DND-41 (cell line): Measurements from ENCODE around the gene NUDT3.

Experiments
- ATAC-seq: fragments of 200-7000 bp; cut with Tn5 transposase; 3 replicates; pipeline ENCODE4 v1.9.1; 2021; ENCODE audit warnings: low read depth; ENCODE audit not compliant: insufficient read depth
- DNase-seq: peaks from one replicate; pipeline ENCODE4 v3.0.0-alpha.2; 2020
- H2AFZ ChIP-seq: 2 replicates; pipeline ENCODE4 v1.6.0; 2012; ENCODE audit warnings: low read depth, low read length
- H3K27ac ChIP-seq: 2 replicates; pipeline ENCODE4 v1.5.1; 2012; ENCODE audit warnings: low read length, inconsistent platforms
- H3K27me3 ChIP-seq: fragments of 200-600 bp; sonication (generic); 2 replicates; pipeline ENCODE4 v1.6.0; 2012; ENCODE audit warnings: low read length, mild to moderate bottlenecking, inconsistent platforms; ENCODE audit not compliant: insufficient read depth, poor library complexity
- H3K36me3 ChIP-seq: 2 replicates; pipeline ENCODE4 v1.5.1; 2012; ENCODE audit warnings: low read length, inconsistent platforms; ENCODE audit not compliant: insufficient read depth
- H3K4me1 ChIP-seq: 2 replicates; pipeline ENCODE4 v1.5.1; 2012; ENCODE audit warnings: mild to moderate bottlenecking, low read length; ENCODE audit not compliant: insufficient read depth
- H3K4me2 ChIP-seq: 2 replicates; pipeline ENCODE4 v1.6.0; 2012; ENCODE audit warnings: mild to moderate bottlenecking, moderate library complexity, low read length, inconsistent platforms; ENCODE audit not compliant: insufficient read depth
- H3K4me3 ChIP-seq, 2 experiments: fragments of 200-600 bp in 1 of 2; shearing (Covaris generic) in 1 of 2; 2 replicates each; pipeline ENCODE4 v1.5.1; 2012 to 2016; ENCODE audit warnings: inconsistent platforms in 2 of 2, low read length in 2 of 2, mild to moderate bottlenecking in 2 of 2, low read depth in 1 of 2, moderate library complexity in 1 of 2
- H3K79me2 ChIP-seq: 2 replicates; pipeline ENCODE4 v1.6.0; 2012; ENCODE audit warnings: low read length, inconsistent platforms; ENCODE audit not compliant: insufficient read depth
- H3K9ac ChIP-seq: 2 replicates; pipeline ENCODE4 v1.6.0; 2012; ENCODE audit warnings: low read depth, mild to moderate bottlenecking, inconsistent platforms, low read length, moderate library complexity
- H3K9me3 ChIP-seq: 2 replicates; pipeline ENCODE4 v1.5.1; 2012; ENCODE audit warnings: low read length, moderate library complexity, mild to moderate bottlenecking, inconsistent platforms; ENCODE audit not compliant: insufficient read depth, severe bottlenecking
- H4K20me1 ChIP-seq: 2 replicates; pipeline ENCODE4 v1.6.0; 2012; ENCODE audit warnings: low read length; ENCODE audit not compliant: insufficient read depth
- EZH2 ChIP-seq: IDR thresholded peaks from 3 replicates; pipeline ENCODE4 v1.6.1; 2012; ENCODE audit warnings: borderline replicate concordance, low read depth, mild to moderate bottlenecking, moderate library complexity, low read length, inconsistent platforms; ENCODE audit not compliant: severe bottlenecking
- TF ChIP-seq, protein P1 (sequence below): IDR thresholded peaks from 2 replicates; pipeline ENCODE4 v1.5.1; 2012; ENCODE audit warnings: borderline replicate concordance, low read length, moderate library complexity, mild to moderate bottlenecking; ENCODE audit not compliant: poor library complexity, severe bottlenecking; ENCODE audit errors: extremely low read depth

The NUDT3 gene

DNA sequence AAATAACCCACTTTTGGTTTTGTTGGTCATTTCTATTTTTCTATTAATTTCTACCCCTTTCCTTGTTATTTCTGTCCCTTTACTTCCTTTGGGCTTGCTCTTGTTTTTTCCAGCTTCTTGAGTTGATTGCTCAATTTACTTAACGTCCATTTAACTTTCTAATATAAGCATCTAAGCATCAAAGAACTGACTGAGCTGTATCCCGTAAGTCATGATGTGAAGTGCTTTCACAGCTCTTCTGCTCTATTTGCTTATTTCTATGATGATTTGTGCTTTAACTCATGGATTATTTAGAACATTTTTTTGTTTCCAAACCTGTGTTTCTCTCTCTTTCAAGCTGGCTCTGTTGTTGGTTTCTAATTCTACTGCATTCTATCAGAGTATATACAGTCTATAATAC is 87.0 kb downstream of the NUDT3 start:
- H3K79me2 ChIP-seq: peaks cover 56% of the 10 kb centered on the region

DNA sequence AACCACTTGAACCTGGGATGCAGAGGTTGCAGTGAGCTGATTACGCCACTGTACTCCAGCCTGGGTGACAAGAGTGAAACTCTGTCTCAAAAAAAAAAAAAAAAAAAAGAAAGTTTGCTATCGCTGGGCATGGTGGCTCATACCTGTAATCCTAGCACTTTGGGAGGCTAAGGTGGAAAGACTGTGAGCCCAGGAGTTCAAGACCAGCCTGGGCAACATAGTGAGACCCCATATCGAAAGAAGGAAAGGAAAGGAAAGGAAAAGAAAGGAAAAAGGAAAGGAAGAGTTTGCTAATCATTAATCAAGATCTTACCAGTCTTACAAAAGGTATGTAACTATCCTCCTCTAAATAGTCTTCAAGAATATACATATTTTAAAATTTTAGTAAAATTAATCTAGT is 88.3 kb downstream of the NUDT3 start:
- Histone ChIP-seq H3K4me1 (no peaks in the 10 kb centered on the region), H3K4me2 (no peak overlapping the region), H4K20me1 (peaks cover 24% of the 10 kb centered on the region), H3K9me3 (no peaks in the 10 kb centered on the region), H3K79me2 (peaks cover 47% of the 10 kb centered on the region), H3K9ac (no peak overlapping the region), H3K36me3 (peaks cover 11% of the 10 kb centered on the region), H3K4me3 (no peak overlapping the region), H3K27me3 (no peaks in the 10 kb centered on the region), H3K27ac (no peak overlapping the region), H2AFZ (no peak overlapping the region)
- TF ChIP-seq EZH2: no peak
- TF ChIP-seq, protein P1, sequence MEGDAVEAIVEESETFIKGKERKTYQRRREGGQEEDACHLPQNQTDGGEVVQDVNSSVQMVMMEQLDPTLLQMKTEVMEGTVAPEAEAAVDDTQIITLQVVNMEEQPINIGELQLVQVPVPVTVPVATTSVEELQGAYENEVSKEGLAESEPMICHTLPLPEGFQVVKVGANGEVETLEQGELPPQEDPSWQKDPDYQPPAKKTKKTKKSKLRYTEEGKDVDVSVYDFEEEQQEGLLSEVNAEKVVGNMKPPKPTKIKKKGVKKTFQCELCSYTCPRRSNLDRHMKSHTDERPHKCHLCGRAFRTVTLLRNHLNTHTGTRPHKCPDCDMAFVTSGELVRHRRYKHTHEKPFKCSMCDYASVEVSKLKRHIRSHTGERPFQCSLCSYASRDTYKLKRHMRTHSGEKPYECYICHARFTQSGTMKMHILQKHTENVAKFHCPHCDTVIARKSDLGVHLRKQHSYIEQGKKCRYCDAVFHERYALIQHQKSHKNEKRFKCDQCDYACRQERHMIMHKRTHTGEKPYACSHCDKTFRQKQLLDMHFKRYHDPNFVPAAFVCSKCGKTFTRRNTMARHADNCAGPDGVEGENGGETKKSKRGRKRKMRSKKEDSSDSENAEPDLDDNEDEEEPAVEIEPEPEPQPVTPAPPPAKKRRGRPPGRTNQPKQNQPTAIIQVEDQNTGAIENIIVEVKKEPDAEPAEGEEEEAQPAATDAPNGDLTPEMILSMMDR: no peak
- DNase-seq (no peak), ATAC-seq (no peak)

More for the DNA sequence above, 87.0 kb downstream of the NUDT3 start:
- no peak overlapping the region for H3K9ac ChIP-seq
- ATAC-seq (no peak), DNase-seq (no peak)
- no peak overlapping the region for H2AFZ ChIP-seq
- H3K4me1 ChIP-seq: no peaks in the 10 kb centered on the region
- no peaks in the 10 kb centered on the region for H3K27me3 ChIP-seq
- H3K4me3 ChIP-seq: no peak overlapping the region
- peaks cover 33% of the 10 kb centered on the region for H4K20me1 ChIP-seq
- H3K9me3 ChIP-seq: no peaks in the 10 kb centered on the region
- no peak overlapping the region for H3K4me2 ChIP-seq
- peaks cover 11% of the 10 kb centered on the region for H3K36me3 ChIP-seq
- TF ChIP-seq EZH2: no peak
- TF ChIP-seq, protein P1: no peak
- no peak overlapping the region for H3K27ac ChIP-seq

DNA sequence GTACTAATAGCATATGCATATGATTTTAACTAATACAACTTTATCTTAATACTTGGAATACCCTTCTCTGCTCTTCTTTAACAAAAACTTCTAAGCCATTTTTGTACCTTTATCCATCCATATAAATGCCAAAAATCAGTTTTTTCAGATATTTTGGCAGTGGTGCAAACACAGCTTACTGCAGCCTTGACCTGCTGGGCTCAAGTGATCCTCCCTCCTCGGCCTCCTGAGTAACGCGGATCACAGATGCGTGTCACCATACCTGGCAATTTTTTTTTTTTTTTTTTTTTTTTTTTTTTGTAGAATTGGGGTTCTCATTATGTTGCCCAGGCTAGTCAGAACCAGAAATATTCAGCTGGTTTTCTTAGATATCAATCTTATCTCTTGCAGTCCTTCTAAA is 89.5 kb downstream of the NUDT3 start:
- DNase-seq (no peak), ATAC-seq (no peak)
- no peak overlapping the region for H3K4me2 ChIP-seq
- no peaks in the 10 kb centered on the region for H3K4me1 ChIP-seq
- H3K27ac ChIP-seq: no peak overlapping the region
- H3K9ac ChIP-seq: no peak overlapping the region
- TF ChIP-seq, protein P1: no peak
- no peak for TF ChIP-seq EZH2
- no peaks in the 10 kb centered on the region for H3K27me3 ChIP-seq
- no peaks in the 10 kb centered on the region for H3K9me3 ChIP-seq
- peaks cover 19% of the 10 kb centered on the region for H4K20me1 ChIP-seq
- no peak overlapping the region for H3K4me3 ChIP-seq
- H2AFZ ChIP-seq: no peak overlapping the region
- peaks cover 41% of the 10 kb centered on the region; the same call in 1 of the 2 replicates for H3K79me2 ChIP-seq
- 0 out of 2 replicates have a peak, but pooled peaks cover 4% of the 10 kb centered on the region for H3K36me3 ChIP-seq

DNA sequence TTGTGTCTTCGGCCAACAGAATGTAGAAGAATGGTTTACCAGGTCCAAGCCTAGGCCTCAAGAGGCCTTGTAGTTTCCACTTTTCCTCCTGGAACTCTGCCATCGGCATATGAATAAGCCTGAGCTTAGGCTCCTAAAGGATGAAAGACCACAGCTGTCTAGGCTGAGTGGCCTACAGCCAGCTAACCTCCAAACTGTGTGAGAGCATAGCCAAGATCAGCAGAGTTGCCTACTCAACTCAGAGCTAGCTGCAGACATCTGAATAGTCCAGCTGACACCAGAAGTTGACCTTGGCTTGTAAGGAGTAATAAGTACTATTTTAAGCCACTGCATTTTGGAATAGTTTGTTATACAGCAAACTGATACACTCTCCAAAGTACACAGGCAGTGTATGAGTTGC is 91.1 kb downstream of the NUDT3 start:
- Histone ChIP-seq H2AFZ (no peak overlapping the region), H3K4me1 (no peaks in the 10 kb centered on the region), H3K36me3 (0 out of 2 replicates have a peak, but pooled peaks cover 7% of the 10 kb centered on the region), H3K9ac (no peak overlapping the region), H3K4me3 (no peak overlapping the region), H3K9me3 (no peaks in the 10 kb centered on the region), H3K4me2 (no peak overlapping the region), H4K20me1 (peaks cover 18% of the 10 kb centered on the region), H3K27ac (no peak overlapping the region), H3K79me2 (peaks cover 34% of the 10 kb centered on the region; the same call in 1 of the 2 replicates), H3K27me3 (no peaks in the 10 kb centered on the region)
- ATAC-seq (no peak), DNase-seq (no peak)
- TF ChIP-seq, protein P1: no peak
